GM10266 (cell line): ENCODE measurements around the gene EIF2A.

Source experiments
- DNase-seq: peaks from one replicate; pipeline ENCODE4 v3.0.0; 2012; ENCODE audit errors: extremely low spot score
- TF ChIP-seq, protein P1 (sequence below): IDR thresholded peaks from 2 replicates; pipeline ENCODE4 v1.5.1; 2012; ENCODE audit warnings: mild to moderate bottlenecking, low read depth; ENCODE audit not compliant: control insufficient read depth, insufficient read depth; ENCODE audit errors: missing control alignments

EIF2A gene

DNA sequence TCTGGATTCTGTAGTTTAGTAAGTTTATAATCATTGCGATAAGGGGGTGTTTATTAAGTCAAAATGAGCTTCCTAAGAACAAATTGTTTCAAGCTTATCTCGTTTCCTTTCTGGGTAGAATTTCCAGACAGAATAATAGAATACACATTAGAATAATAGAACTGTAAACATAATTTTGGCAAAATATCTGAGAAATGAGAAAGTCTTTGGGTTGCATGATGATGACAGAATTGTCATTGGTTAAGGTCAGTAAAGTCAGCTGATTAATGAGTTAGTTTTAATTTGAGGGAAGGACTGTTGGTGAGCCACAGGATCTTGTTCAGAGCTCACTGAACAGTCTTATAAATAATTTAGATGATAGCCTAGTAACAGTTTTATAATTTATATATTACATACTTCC lies 10.2 kb downstream of the EIF2A start:
- no peak for DNase-seq
- TF ChIP-seq, protein P1, sequence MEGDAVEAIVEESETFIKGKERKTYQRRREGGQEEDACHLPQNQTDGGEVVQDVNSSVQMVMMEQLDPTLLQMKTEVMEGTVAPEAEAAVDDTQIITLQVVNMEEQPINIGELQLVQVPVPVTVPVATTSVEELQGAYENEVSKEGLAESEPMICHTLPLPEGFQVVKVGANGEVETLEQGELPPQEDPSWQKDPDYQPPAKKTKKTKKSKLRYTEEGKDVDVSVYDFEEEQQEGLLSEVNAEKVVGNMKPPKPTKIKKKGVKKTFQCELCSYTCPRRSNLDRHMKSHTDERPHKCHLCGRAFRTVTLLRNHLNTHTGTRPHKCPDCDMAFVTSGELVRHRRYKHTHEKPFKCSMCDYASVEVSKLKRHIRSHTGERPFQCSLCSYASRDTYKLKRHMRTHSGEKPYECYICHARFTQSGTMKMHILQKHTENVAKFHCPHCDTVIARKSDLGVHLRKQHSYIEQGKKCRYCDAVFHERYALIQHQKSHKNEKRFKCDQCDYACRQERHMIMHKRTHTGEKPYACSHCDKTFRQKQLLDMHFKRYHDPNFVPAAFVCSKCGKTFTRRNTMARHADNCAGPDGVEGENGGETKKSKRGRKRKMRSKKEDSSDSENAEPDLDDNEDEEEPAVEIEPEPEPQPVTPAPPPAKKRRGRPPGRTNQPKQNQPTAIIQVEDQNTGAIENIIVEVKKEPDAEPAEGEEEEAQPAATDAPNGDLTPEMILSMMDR: no peak

DNA sequence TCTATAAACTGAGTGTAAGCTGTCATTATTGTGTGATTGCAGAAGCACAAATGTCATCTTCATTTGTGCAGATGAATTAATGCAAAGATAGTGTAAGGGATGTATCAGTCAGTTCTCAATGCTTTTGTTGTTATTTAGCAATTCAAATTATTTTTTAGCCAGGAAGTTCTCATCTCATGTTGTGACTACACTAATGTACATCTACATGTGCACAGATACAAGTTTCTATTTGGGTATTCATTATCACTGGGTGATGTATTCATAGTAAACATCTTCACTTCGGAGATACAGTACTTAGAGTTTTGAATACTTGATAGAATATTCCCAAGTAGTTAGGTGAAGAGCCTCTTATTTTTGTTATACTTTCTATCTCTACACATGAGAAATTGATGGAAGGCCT lies 11.1 kb downstream of the EIF2A start:
- TF ChIP-seq, protein P1: no peak
- no peak for DNase-seq

- TF ChIP-seq, protein P1: no peak
- DNase-seq: no peak
Observed at GRCh38 chr3:150564243-150564642, 17.7 kb downstream of the EIF2A start.

DNA sequence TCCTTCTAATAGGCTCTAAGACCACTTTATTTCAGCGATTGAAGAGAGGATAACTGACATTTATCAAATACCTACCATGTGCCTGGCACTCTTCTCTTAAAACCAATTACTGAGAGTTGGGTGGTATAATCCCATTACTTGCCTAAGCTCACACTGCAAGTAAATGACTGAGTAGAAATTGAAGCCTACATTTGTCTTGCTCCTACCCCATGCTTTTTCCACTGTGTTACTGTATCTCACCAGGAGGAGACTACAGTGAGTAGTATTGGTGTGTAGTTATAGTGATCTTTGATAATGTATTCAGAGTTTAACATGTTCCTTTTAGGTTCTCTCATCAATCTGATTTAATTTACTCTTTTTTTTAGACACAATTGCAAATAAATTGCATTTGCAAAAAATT lies 20.7 kb downstream of the EIF2A start:
- DNase-seq: no peak
- TF ChIP-seq, protein P1: no peak

DNA sequence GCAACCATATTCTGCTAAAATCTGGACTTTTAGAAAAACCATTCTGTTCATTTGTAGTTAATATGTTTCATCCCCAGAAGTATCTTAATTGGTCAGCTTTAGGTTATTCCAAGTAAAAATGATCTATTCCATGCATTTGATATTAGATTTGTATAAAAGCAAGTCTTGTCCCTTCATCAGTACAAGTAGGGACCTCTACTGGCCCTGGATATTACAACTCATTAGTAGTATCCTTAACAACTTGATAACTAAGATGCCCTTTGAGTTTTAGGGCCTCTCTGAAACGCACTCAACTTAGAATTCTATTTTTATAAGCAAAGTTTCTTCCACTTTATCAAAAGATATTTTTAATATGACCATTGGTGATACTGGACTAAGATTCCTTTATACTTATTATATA lies 31.3 kb downstream of the EIF2A start:
- TF ChIP-seq, protein P1: peak; percentile 14
- DNase-seq: no peak

DNA sequence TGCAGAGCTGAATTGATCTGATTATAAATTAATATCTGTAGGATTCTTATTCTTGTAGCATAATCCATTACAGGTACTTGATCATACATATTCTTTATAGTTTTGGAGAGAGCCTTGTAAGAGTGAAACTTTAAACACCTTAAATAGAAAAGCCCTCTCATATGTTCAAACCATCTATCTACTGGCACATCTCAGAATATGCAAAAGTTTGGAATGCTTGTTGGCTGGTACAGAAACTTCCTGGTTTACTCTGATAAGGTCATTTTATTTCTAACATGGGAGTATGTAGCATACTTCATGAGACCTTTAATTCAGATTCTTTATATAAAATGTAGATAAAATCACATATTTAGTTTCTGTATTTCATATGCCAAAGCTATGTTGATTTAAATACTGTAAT lies 34.6 kb downstream of the EIF2A start:
- DNase-seq: no peak
- TF ChIP-seq, protein P1: no peak

- TF ChIP-seq, protein P1: no peak
- DNase-seq: peak; percentile 10
Observed at GRCh38 chr3:150582620-150583019, 36.0 kb downstream of the EIF2A start.
